Activated T-cell treated with anti-CD3 and anti-CD28 coated beads, Interleukin-2, amount 50 U/mL, for 4 hours (primary cell): ENCODE measurements around the gene TNFRSF4. TPM values are rescaled to one million over a fixed set of nuclear protein-coding genes. Genes with fewer than 3 reads are reported as not detected.
A peak's percentile ranks its signal among the peaks of the same experiment; 100 is the strongest.

Source experiments
- ATAC-seq, 2 donors: fragments of 200-7000 bp; cut with Tn5 transposase; one replicate each; pipeline ENCODE4 v1.10.0; 2021
- DNase-seq: peaks from one replicate; pipeline ENCODE4 v3.0.0-alpha.2; 2020
- H3K27me3 Mint-ChIP-seq: one replicate; pipeline ENCODE4 v1.8.0; 2021; ENCODE audit warnings: low read depth, mixed read lengths
- H3K36me3 Mint-ChIP-seq: one replicate; pipeline ENCODE4 v1.8.0; 2022; ENCODE audit warnings: mixed read lengths; ENCODE audit not compliant: insufficient read depth
- H3K4me1 Mint-ChIP-seq: one replicate; pipeline ENCODE4 v1.8.0; 2021; ENCODE audit warnings: low read depth, mixed read lengths
- H3K4me3 Mint-ChIP-seq: one replicate; pipeline ENCODE4 v1.8.0; 2021; ENCODE audit warnings: mild to moderate bottlenecking, moderate library complexity, mixed read lengths
- H3K9me3 Mint-ChIP-seq: one replicate; pipeline ENCODE4 v1.8.0; 2021; ENCODE audit warnings: mixed read lengths
- total RNA-seq, 3 donors: library from RNA; stranded (reverse); gene quantifications; one replicate each; pipeline ENCODE4 v1.2.1, GENCODE V29; 2021

Gene TNFRSF4
- total RNA-seq, 3 donors from 2014 or later, result 480 to 735 (median 495) TPM

DNA sequence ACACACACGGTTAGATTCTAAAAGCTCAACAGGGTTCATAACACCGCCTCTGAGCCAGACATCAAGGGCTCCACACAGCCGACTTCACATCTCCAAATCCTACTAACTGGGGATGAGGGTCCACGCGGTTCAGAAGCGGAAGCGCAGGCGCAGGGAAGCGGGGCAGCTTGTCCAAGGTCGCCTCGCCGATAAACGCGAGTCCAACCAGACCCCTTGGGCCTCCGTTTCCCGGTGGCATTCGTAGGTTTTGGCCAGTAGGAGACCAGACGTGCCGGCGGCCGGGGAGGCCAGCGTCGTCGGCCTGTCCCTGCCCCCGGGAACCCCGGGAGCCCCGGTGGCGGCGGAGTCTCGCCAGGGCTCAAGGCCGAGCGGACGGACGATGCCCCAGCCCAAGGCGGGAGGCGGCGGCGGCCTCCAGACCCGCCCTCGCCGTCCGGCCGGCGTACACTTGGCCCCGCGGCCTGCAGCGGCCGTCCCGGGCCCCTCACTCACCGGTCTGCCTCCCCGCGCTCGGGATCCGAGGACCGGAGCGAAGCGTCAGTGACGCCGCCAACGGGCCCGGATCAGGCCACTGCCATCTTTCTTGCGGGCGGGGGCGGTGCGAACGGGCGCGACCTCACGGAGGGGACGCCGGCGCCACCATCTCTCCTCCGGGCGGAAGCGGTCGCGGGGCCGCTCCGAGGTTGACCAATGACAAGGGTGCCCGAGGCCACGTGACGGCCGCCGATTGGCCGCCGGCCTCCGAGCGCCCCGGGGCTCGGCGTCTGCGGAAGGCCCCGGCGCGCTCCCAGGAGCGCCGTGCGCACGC is 17.7 kb upstream of the TNFRSF4 start, which contains the start of gene SDF4:
Gene SDF4, minus strand, starts transcription at position 602 of the 808 bp plus-strand sequence. CDS start 3,229 bp downstream, outside the sequence.
- Mint-ChIP-seq H3K27me3 (no peaks in the 10 kb centered on the region), H3K9me3 (no peaks in the 10 kb centered on the region), H3K36me3 (peaks cover 17% of the 10 kb centered on the region), H3K4me3 (peak within 1 kb of the TSS; percentile 94), H3K4me1 (peaks cover 32% of the 10 kb centered on the region)
- DNase-seq, result peak; percentile 96
- peak; percentile 95 for ATAC-seq

GRCh38 chr1:1230656-1231399 is 16.9 kb upstream of the TNFRSF4 start:
- Mint-ChIP-seq H3K36me3 (peaks cover 20% of the 10 kb centered on the region), H3K4me1 (peaks cover 36% of the 10 kb centered on the region), H3K27me3 (no peaks in the 10 kb centered on the region), H3K9me3 (no peaks in the 10 kb centered on the region), H3K4me3 (peak overlapping the region; percentile 94)
- no peak for ATAC-seq
- DNase-seq, result no peak

DNA sequence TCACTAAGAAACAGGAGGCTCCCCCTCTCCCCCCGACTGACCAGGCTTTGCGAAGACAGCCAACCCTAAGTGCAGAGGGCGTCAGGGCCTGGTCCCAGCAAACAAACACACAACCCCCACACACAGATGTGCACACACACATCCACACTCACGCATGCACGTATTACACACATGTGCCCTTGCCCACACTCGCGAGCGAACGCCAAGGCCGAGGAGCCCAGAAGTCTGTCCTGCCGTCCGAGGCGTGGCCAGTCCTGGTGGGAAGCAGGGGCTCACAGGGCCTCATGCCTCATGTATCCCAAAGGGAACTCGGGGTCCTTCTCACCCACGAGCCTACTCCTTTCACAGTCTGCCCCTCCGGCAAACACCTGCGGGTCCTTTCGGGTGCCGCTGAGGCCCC is 15.8 kb upstream of the TNFRSF4 start:
- Mint-ChIP-seq H3K4me3 (peak overlapping the region; percentile 94), H3K9me3 (no peaks in the 10 kb centered on the region), H3K27me3 (no peaks in the 10 kb centered on the region), H3K36me3 (peaks cover 26% of the 10 kb centered on the region), H3K4me1 (peaks cover 39% of the 10 kb centered on the region)
- no peak for ATAC-seq
- no peak for DNase-seq

- DNase-seq, result no peak
- Mint-ChIP-seq H3K27me3 (no peaks in the 10 kb centered on the region), H3K4me3 (peak overlapping the region; percentile 48), H3K9me3 (no peaks in the 10 kb centered on the region), H3K4me1 (peaks cover 29% of the 10 kb centered on the region), H3K36me3 (peaks cover 22% of the 10 kb centered on the region)
- ATAC-seq, result no peak
These were observed 14.8 kb upstream of the TNFRSF4 start for GRCh38 chr1:1228596-1229321.

- Mint-ChIP-seq H3K4me3 (no peak overlapping the region), H3K9me3 (no peaks in the 10 kb centered on the region), H3K36me3 (peaks cover 21% of the 10 kb centered on the region), H3K27me3 (no peaks in the 10 kb centered on the region), H3K4me1 (peaks cover 25% of the 10 kb centered on the region)
- DNase-seq (no peak), ATAC-seq (no peak)
These were observed 14.2 kb upstream of the TNFRSF4 start for GRCh38 chr1:1228187-1228586.

- Mint-ChIP-seq H3K4me1 (peaks cover 31% of the 10 kb centered on the region), H3K36me3 (peaks cover 28% of the 10 kb centered on the region), H3K27me3 (no peaks in the 10 kb centered on the region), H3K9me3 (no peaks in the 10 kb centered on the region), H3K4me3 (no peak overlapping the region)
- no peak for DNase-seq
- ATAC-seq, result no peak
These were observed 13.4 kb upstream of the TNFRSF4 start for GRCh38 chr1:1227386-1227785.

GRCh38 chr1:1226566-1227362 is 12.8 kb upstream of the TNFRSF4 start:
- Mint-ChIP-seq H3K9me3 (no peaks in the 10 kb centered on the region), H3K4me3 (no peak overlapping the region), H3K27me3 (no peaks in the 10 kb centered on the region), H3K4me1 (peaks cover 31% of the 10 kb centered on the region), H3K36me3 (peaks cover 28% of the 10 kb centered on the region)
- no peak for DNase-seq
- ATAC-seq, result no peak

- ATAC-seq, result no peak
- Mint-ChIP-seq H3K4me3 (no peak overlapping the region), H3K9me3 (no peaks in the 10 kb centered on the region), H3K4me1 (peaks cover 33% of the 10 kb centered on the region), H3K36me3 (peaks cover 28% of the 10 kb centered on the region), H3K27me3 (no peaks in the 10 kb centered on the region)
- no peak for DNase-seq
These were observed 12.0 kb upstream of the TNFRSF4 start for GRCh38 chr1:1225913-1226312.

GRCh38 chr1:1225238-1225845 is 11.4 kb upstream of the TNFRSF4 start:
- H3K36me3 Mint-ChIP-seq, result peaks cover 31% of the 10 kb centered on the region
- H3K9me3 Mint-ChIP-seq, result no peaks in the 10 kb centered on the region
- ATAC-seq, result no peak
- DNase-seq, result no peak
- no peak overlapping the region for H3K4me3 Mint-ChIP-seq
- H3K4me1 Mint-ChIP-seq, result peaks cover 33% of the 10 kb centered on the region
- H3K27me3 Mint-ChIP-seq, result no peaks in the 10 kb centered on the region

DNA sequence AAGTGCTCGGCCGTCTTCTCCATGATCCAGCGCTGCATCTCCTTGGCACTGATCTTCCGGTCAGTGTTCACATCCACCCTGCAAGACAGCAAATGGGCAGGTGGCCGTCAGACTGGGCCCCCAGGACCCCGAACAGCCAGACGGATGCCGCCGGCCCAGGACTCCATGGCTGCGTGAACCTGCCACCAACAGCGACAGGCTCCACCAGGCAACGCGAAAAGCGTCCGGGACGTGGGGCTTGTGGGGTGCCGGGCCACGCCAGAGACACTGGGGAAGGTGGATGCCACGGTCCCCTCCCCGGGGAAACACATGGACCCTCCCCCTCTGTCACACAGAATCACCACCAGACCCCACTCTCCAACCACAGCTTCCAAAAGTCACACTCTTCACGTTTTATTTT is 9.9 kb upstream of the TNFRSF4 start:
- no peak for DNase-seq
- peaks cover 31% of the 10 kb centered on the region for H3K4me1 Mint-ChIP-seq
- ATAC-seq, result no peak
- H3K4me3 Mint-ChIP-seq, result no peak overlapping the region
- H3K27me3 Mint-ChIP-seq, result no peaks in the 10 kb centered on the region
- H3K9me3 Mint-ChIP-seq, result no peaks in the 10 kb centered on the region
- H3K36me3 Mint-ChIP-seq, result peaks cover 29% of the 10 kb centered on the region

DNA sequence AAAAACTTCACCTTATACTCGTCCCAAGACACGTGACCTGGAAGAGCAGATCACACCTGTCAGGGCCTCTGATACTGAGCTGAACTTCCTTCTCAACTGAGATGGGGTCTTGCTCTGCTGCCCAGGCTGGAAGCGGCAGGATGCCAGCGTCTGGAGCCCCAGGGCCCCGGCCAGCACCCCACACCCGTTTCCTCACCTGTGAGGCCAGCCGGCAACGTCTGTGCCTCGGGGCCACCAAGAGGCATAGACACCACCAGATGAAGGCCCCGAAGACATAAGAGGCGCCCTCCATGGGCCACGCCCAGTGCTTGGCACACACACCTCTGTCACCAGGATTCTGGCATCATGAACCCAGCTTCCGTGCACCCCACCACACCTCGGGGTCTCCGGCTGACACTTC is 9.4 kb upstream of the TNFRSF4 start:
- Mint-ChIP-seq H3K4me3 (no peak overlapping the region), H3K36me3 (peaks cover 30% of the 10 kb centered on the region), H3K9me3 (no peaks in the 10 kb centered on the region), H3K27me3 (no peaks in the 10 kb centered on the region), H3K4me1 (peaks cover 29% of the 10 kb centered on the region)
- ATAC-seq (no peak), DNase-seq (no peak)

- Mint-ChIP-seq H3K36me3 (peaks cover 36% of the 10 kb centered on the region), H3K27me3 (no peaks in the 10 kb centered on the region), H3K9me3 (no peaks in the 10 kb centered on the region), H3K4me1 (peaks cover 35% of the 10 kb centered on the region), H3K4me3 (no peak overlapping the region)
- ATAC-seq (no peak), DNase-seq (no peak)
These were observed 8.7 kb upstream of the TNFRSF4 start for GRCh38 chr1:1222575-1223225.
